Measurements from ENCODE around the gene SPRED3.

GRCh38 chr19:38389101-38389925 is 816 bp downstream of the SPRED3 start:
- TF ChIP-seq POLR2AphosphoS5 (IDR thresholded peaks at IDR 0.05) (peak; percentile 79), CTCF (IDR thresholded peaks at IDR 0.05; ENCODE audit: poor library complexity, severe bottlenecking) (peak; percentile 43), EP300 (conservative IDR thresholded peaks at IDR 0.05; ENCODE audit: poor library complexity, severe bottlenecking) (peak; percentile 42), RAD21 (conservative IDR thresholded peaks at IDR 0.05) (peak; percentile 25), REST (IDR thresholded peaks at IDR 0.05; ENCODE audit: borderline replicate concordance) (peak; percentile 97), EZH2 (IDR thresholded peaks at IDR 0.05; ENCODE audit: borderline replicate concordance, insufficient read depth, low read length, poor library complexity, severe bottlenecking) (no peak), TAF1 (IDR thresholded peaks at IDR 0.05; ENCODE audit: low read depth) (peak; percentile 95)

All from neural cell (in vitro differentiated cells).